Nephron (organoid): ENCODE measurements around the gene TMEM204.

Experiments
- H3K27ac Mint-ChIP-seq, 3 experiments: 2 replicates each; pipeline ENCODE4 v1.8.0; 2020; ENCODE audit warnings: mixed read lengths in 3 of 3, mild to moderate bottlenecking in 2 of 3, moderate library complexity in 1 of 3
- H3K27me3 Mint-ChIP-seq: 2 replicates; pipeline ENCODE4 v1.8.0; 2021; ENCODE audit warnings: low read depth, mild to moderate bottlenecking, moderate library complexity, mixed read lengths
- H3K36me3 Mint-ChIP-seq: 2 replicates; pipeline ENCODE4 v1.8.0; 2020; ENCODE audit warnings: low read depth, mixed read lengths
- H3K4me1 Mint-ChIP-seq: 2 replicates; pipeline ENCODE4 v1.8.0; 2020; ENCODE audit warnings: mixed read lengths
- H3K4me3 Mint-ChIP-seq, 3 experiments: 2 replicates each; pipeline ENCODE4 v1.8.0; 2020; ENCODE audit warnings: mild to moderate bottlenecking in 3 of 3, mixed read lengths in 3 of 3, moderate library complexity in 2 of 3
- H3K9me3 Mint-ChIP-seq: 2 replicates; pipeline ENCODE4 v1.8.0; 2020; ENCODE audit warnings: mixed read lengths
- TF ChIP-seq, protein P1 (sequence below), 3 experiments: fragments of 200-600 bp; sonication (generic); IDR thresholded peaks; one replicate each; pipeline ENCODE4 v1.5.0; 2021; ENCODE audit warnings: antibody characterized with exemption in 3 of 3; ENCODE audit not compliant: unreplicated experiment in 3 of 3

TMEM204 gene

DNA sequence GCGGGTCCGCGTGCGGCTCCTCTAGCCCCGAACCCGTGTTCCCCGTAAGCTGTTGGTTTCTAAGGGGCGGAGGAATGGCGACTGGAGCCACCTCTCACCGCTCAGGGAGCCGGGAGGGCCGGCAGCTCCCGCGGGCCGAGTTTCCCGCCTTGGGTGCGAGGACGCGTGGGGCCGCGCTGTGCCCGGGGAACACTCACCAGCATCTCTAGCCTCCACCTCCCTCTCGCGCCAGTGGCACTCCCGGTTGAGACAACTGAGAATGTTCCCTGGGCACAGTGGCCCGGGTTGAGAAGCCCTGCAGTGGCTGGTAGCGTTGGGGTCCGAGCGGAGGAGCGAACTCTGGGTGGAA is 39.7 kb upstream of the TMEM204 start:
- Mint-ChIP-seq H3K27me3 (peaks cover 4% of the 10 kb centered on the region), H3K9me3 (no peaks in the 10 kb centered on the region), H3K27ac (peak overlapping the region in 2 of 3 experiments; percentile 27 to 72), H3K4me1 (peaks cover 16% of the 10 kb centered on the region), H3K36me3 (peaks cover 10% of the 10 kb centered on the region), H3K4me3 (peak overlapping the region; percentile 86 to 95 (median 86))
- TF ChIP-seq, protein P1, sequence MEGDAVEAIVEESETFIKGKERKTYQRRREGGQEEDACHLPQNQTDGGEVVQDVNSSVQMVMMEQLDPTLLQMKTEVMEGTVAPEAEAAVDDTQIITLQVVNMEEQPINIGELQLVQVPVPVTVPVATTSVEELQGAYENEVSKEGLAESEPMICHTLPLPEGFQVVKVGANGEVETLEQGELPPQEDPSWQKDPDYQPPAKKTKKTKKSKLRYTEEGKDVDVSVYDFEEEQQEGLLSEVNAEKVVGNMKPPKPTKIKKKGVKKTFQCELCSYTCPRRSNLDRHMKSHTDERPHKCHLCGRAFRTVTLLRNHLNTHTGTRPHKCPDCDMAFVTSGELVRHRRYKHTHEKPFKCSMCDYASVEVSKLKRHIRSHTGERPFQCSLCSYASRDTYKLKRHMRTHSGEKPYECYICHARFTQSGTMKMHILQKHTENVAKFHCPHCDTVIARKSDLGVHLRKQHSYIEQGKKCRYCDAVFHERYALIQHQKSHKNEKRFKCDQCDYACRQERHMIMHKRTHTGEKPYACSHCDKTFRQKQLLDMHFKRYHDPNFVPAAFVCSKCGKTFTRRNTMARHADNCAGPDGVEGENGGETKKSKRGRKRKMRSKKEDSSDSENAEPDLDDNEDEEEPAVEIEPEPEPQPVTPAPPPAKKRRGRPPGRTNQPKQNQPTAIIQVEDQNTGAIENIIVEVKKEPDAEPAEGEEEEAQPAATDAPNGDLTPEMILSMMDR (IDR thresholded peaks at IDR 0.05; ENCODE audit: unreplicated experiment in 3 of 3): no peak

DNA sequence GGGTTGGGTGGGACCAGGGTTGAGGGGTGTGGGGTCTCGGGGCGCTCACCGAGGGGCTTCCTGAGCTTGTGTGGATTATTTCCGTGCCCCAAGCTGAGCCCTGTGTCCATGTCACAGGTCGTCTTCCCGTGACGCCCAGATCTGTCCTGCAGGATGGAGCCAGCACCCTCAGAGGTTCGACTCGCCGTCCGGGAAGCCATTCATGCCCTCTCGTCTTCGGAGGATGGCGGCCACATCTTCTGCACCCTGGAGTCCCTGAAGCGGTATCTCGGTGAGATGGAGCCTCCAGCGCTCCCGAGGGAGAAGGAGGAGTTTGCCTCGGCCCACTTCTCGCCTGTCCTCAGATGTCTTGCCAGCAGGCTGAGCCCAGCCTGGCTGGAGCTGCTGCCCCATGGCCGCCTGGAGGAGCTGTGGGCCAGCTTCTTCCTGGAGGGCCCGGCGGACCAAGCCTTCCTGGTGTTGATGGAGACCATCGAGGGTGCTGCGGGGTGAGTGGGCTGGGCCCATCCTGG is 39.3 kb upstream of the TMEM204 start:
- H3K4me1 Mint-ChIP-seq: peaks cover 16% of the 10 kb centered on the region
- peaks cover 10% of the 10 kb centered on the region for H3K36me3 Mint-ChIP-seq
- peaks cover 4% of the 10 kb centered on the region for H3K27me3 Mint-ChIP-seq
- TF ChIP-seq, protein P1 (IDR thresholded peaks at IDR 0.05; ENCODE audit: unreplicated experiment in 3 of 3): peak; percentile 19 to 29 (median 23)
- no peaks in the 10 kb centered on the region for H3K9me3 Mint-ChIP-seq
- peak overlapping the region; percentile 27 to 72 (median 38) for H3K27ac Mint-ChIP-seq
- H3K4me3 Mint-ChIP-seq: peak overlapping the region; percentile 86 to 95 (median 86)

DNA sequence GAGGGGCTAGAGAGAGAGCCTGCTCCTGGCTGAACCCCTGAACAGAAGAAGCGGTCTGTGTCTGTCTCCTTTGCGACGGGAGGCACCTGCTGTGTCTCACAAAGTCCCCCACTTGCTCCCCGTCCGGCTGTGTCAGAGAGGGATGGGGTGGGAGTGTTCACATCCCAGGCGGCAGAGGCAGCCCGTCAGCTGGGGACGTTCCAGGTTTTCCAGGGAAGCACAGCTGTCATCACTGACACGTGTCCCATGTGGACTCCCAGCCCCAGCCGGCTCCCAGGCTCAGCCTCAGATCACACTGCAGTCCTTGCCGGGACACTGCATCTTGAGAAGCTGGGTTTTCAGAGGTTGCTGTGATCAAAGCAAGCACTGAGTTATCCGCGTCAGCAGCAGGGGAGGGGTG is 38.8 kb upstream of the TMEM204 start:
- Mint-ChIP-seq H3K4me3 (peak overlapping the region; percentile 86 to 95 (median 86)), H3K27ac (peak overlapping the region in 1 of 3 experiments; percentile 38), H3K36me3 (peaks cover 10% of the 10 kb centered on the region), H3K27me3 (peaks cover 4% of the 10 kb centered on the region), H3K4me1 (peaks cover 16% of the 10 kb centered on the region), H3K9me3 (no peaks in the 10 kb centered on the region)
- TF ChIP-seq, protein P1 (IDR thresholded peaks at IDR 0.05; ENCODE audit: unreplicated experiment in 3 of 3): no peak

DNA sequence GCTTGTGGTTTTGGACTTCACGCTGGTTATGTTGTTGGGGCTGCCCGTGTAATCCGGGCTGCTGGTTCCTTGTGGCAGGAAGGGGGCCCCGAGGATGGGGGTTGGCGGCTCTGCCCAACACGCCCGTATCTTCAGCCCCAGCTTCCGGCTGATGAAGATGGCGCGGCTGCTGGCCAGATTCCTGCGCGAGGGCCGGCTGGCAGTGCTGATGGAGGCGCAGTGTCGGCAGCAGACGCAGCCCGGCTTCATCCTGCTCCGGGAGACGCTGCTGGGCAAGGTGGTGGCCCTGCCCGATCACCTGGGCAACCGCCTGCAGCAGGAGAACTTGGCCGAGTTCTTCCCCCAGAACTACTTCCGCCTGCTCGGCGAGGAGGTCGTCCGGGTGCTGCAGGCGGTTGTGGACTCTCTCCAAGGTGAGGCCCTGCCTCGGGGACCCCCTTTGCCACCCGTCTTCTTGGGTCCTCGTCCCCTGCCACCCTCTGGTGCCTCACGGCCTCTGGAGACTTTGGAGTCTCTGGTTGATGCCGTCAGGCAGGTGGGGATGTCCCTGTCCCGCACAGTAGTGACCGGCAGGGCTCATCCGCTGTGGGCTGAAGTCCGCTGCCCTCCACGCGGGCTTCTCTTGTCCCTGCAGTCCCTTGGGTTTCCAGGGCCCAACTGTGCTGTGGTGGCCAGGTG is 38.1 kb upstream of the TMEM204 start:
- no peak overlapping the region for H3K27ac Mint-ChIP-seq
- H3K4me3 Mint-ChIP-seq: peak overlapping the region; percentile 54 to 86 (median 61)
- peaks cover 10% of the 10 kb centered on the region for H3K36me3 Mint-ChIP-seq
- TF ChIP-seq, protein P1 (IDR thresholded peaks at IDR 0.05; ENCODE audit: unreplicated experiment in 3 of 3): no peak
- H3K4me1 Mint-ChIP-seq: peaks cover 16% of the 10 kb centered on the region
- no peaks in the 10 kb centered on the region for H3K9me3 Mint-ChIP-seq
- peaks cover 4% of the 10 kb centered on the region for H3K27me3 Mint-ChIP-seq

DNA sequence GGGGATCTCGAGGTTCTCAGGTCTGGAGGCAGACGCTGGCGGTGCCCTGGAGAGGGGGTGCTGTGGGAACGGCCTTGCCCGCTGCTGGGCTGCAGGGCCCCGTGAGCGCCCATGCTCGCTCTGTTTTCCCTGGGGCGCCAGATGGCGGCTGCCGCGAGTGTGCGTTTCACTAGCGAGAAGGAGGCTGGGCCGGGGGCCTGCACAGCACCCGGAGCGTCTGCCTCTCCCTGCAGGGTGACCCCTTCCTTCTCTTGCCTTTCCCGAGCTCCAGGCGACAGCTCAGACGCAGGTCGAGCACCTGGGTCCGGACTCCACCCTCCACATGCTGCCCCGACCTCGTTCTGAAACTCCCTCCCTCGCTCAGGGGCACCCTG is 37.6 kb upstream of the TMEM204 start:
- Mint-ChIP-seq H3K9me3 (no peaks in the 10 kb centered on the region), H3K36me3 (peaks cover 10% of the 10 kb centered on the region), H3K4me1 (peaks cover 16% of the 10 kb centered on the region), H3K27me3 (peaks cover 4% of the 10 kb centered on the region), H3K4me3 (peak overlapping the region in 1 of 3 experiments; percentile 40), H3K27ac (no peak overlapping the region)
- TF ChIP-seq, protein P1 (IDR thresholded peaks at IDR 0.05; ENCODE audit: unreplicated experiment in 3 of 3): no peak

DNA sequence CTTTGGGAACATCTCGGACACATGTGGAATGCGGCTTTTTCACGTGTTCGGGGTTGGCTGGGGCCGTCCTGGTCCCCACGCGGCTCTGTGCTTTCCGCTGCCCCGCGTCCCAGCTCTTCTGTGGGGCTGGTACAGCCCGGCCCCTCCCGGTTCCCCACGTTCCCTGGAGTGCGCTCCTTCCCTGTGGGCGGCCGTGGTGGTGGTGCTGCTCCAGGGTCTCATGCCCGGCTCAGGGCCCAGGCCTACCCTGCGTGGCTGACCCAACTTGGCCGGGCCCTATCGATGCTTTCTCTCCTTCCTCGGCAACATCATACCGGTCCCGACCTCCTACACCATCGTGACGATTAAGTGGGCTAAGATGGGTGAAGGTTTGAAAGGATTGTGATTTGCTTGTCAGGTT is 37.0 kb upstream of the TMEM204 start:
- Mint-ChIP-seq H3K4me3 (peak overlapping the region; percentile 48 to 55 (median 54)), H3K9me3 (no peaks in the 10 kb centered on the region)
- TF ChIP-seq, protein P1 (IDR thresholded peaks at IDR 0.05; ENCODE audit: unreplicated experiment in 3 of 3): no peak

More for the DNA sequence above, 37.0 kb upstream of the TMEM204 start:
- peaks cover 16% of the 10 kb centered on the region for H3K4me1 Mint-ChIP-seq
- no peak overlapping the region for H3K27ac Mint-ChIP-seq
- peaks cover 11% of the 10 kb centered on the region for H3K36me3 Mint-ChIP-seq
- peaks cover 4% of the 10 kb centered on the region for H3K27me3 Mint-ChIP-seq
